Measurements from ENCODE around the gene THRAP3.

DNA sequence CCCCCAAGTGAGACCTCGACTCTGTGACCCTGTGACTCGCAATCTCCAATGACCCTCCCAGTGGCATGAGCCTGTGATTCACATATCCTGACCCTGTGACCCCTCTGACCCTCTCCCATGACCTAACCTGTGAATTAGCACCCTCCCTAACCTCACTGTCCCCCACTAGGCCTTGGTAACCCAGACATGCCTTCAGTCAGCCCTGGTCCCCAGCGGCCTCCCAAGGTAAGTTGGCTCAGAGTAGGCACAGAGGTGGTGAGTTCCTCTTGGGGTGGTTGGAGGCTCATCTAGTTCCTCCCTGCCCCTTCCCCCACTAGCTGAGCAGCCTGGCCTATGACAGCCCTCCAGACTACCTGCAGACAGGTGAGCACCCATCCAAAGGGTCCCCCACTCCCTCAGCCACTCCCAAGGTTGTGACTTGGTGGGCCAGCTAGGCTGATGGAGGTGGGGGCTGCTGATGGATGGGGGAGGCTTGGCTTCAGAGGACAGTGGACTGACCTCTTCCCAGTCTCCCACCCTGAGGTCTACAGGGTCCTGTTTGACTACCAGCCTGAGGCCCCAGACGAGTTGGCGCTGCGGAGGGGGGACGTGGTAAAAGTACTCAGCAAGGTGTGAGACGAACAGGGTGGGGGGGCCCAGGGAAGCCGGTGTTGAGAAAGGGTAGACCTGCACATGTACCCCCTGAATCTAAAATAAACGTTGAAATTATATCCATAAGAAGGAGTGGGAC is 83.5 kb downstream of the THRAP3 start:
- TF ChIP-seq REST (IDR thresholded peaks at IDR 0.05; ENCODE audit: unreplicated experiment) (no peak), CTCF (conservative IDR thresholded peaks at IDR 0.05; ENCODE audit: low read depth in 2 of 2) (no peak), EZH2phosphoT487 (IDR thresholded peaks at IDR 0.05; ENCODE audit: unreplicated experiment) (no peak), EZH2 (IDR thresholded peaks at IDR 0.05; ENCODE audit: low read depth, unreplicated experiment) (no peak), CREB1 (CRISPR knock-in tag; IDR thresholded peaks at IDR 0.05; ENCODE audit: low read depth) (no peak), POLR2AphosphoS5 (IDR thresholded peaks at IDR 0.05; ENCODE audit: low read depth) (no peak)
